HAP-1 (cell line): ENCODE measurements around the gene MCC.

Source experiments
- DNase-seq, 2 experiments: peaks; one replicate each; pipeline ENCODE4 v3.0.0-alpha.2; 2016 to 2020; ENCODE audit warnings: low spot score in 2 of 2
- H3K27me3 ChIP-seq: fragments of 250-450 bp; sonication (Bioruptor Pico); 2 replicates; pipeline ENCODE4 v1.5.1; 2020; ENCODE audit warnings: low read depth, mild to moderate bottlenecking, moderate library complexity
- H3K36me3 ChIP-seq: fragments of 250-450 bp; sonication (Bioruptor Pico); replicated peaks from 2 replicates; pipeline ENCODE4 v1.5.1; 2020; ENCODE audit warnings: mild to moderate bottlenecking
- H3K4me1 ChIP-seq: fragments of 250-450 bp; sonication (Bioruptor Pico); 2 replicates; pipeline ENCODE4 v1.5.1; 2020; ENCODE audit warnings: mild to moderate bottlenecking
- H3K4me3 ChIP-seq: fragments of 250-450 bp; sonication (Bioruptor Pico); 2 replicates; pipeline ENCODE4 v1.5.1; 2020; ENCODE audit warnings: mild to moderate bottlenecking, moderate library complexity
- H3K9me3 ChIP-seq: fragments of 250-450 bp; sonication (Bioruptor Pico); 2 replicates; pipeline ENCODE4 v1.5.1; 2020; ENCODE audit warnings: mild to moderate bottlenecking, moderate library complexity
- in situ Hi-C: fragments of 300-500 bp; cut with MboI; formaldehyde crosslinking; loops from 3 replicates; pipeline ENCODE4 v1.14.3; 2020; ENCODE audit warnings: low sequenced_read_pairs, inconsistent platforms, mixed read lengths

Gene MCC

GRCh38 chr5:113214606-113215323 lies 273.5 kb downstream of the MCC start:
- Histone ChIP-seq H3K4me3 (no peak overlapping the region), H3K27me3 (no peaks in the 10 kb centered on the region), H3K36me3 (no peaks in the 10 kb centered on the region), H3K4me1 (peaks cover 74% of the 10 kb centered on the region), H3K9me3 (no peaks in the 10 kb centered on the region)
- DNase-seq: no peak
- in situ Hi-C loops: no loop called here

- H3K4me1 ChIP-seq: peaks cover 64% of the 10 kb centered on the region
- H3K9me3 ChIP-seq: no peaks in the 10 kb centered on the region
- H3K27me3 ChIP-seq: no peaks in the 10 kb centered on the region
- peak; percentile 53 to 97 for DNase-seq
- H3K4me3 ChIP-seq: no peak overlapping the region
- H3K36me3 ChIP-seq: no peaks in the 10 kb centered on the region
- in situ Hi-C loops: no loop called here
Observed at GRCh38 chr5:113213551-113214425, 274.5 kb downstream of the MCC start.

DNA sequence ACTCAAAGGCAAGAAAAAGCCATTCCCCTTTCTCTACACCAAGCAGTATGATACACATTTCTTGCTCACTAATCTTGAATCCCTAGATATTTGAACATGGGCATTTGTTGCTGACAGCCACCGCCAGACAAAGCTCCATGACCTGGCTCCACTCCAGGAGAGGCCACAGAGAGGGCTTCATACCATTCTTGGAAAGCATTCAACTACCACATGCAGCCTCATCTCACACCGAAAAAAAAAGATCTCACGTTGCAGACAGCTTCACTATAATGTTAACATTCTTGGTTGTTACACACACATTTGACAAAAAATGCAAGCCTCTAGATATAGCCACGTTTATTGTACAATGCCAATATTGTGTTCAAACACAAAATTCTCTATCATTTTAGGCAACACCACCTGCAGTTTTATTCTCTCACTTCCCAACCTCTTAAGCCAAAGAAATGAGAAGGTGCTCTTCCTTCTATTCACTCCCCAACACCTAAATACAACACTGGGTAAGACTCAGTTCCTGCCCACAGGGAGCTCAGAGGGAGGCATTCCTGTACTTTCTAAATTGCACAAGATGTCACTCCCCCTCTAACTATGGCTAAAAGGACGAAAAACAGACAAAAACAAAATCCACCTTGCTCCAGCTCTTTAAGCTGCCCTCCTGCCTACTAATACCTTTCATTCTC lies 275.9 kb downstream of the MCC start:
- H3K4me3 ChIP-seq: no peak overlapping the region
- H3K4me1 ChIP-seq: peaks cover 56% of the 10 kb centered on the region
- H3K27me3 ChIP-seq: no peaks in the 10 kb centered on the region
- H3K36me3 ChIP-seq: no peaks in the 10 kb centered on the region
- H3K9me3 ChIP-seq: no peaks in the 10 kb centered on the region
- in situ Hi-C loops: no loop called here
- DNase-seq: peak; percentile 58 to 80

GRCh38 chr5:113209498-113209897 lies 278.8 kb downstream of the MCC start:
- no peaks in the 10 kb centered on the region for H3K27me3 ChIP-seq
- H3K36me3 ChIP-seq: no peaks in the 10 kb centered on the region
- in situ Hi-C loops: no loop called here
- H3K4me3 ChIP-seq: no peak overlapping the region
- DNase-seq: no peak
- H3K4me1 ChIP-seq: peaks cover 31% of the 10 kb centered on the region
- no peaks in the 10 kb centered on the region for H3K9me3 ChIP-seq

GRCh38 chr5:113205807-113206206 lies 282.4 kb downstream of the MCC start:
- H3K9me3 ChIP-seq: no peaks in the 10 kb centered on the region
- no peak overlapping the region for H3K4me3 ChIP-seq
- peaks cover 26% of the 10 kb centered on the region for H3K4me1 ChIP-seq
- no peaks in the 10 kb centered on the region for H3K36me3 ChIP-seq
- no peaks in the 10 kb centered on the region for H3K27me3 ChIP-seq
- in situ Hi-C loops: no loop called here
- DNase-seq: no peak

DNA sequence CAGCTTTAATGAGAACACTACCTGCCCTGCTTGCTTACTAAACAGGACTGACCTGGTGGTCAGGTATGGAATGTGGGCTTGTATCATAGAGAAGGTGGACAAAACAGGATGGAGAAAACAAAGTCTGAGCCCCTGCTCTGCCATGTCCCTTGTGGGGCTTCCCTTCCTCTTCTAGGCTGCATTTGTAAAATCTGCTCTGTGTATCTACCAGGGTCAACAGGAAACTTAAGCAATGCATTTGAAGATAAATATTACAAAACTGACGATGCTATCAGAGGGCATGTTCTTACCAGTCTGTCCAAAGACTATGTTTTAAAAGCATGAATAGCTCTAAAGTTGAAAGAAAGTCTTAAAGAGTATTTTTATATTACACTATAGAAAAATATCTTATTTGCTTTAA lies 282.9 kb downstream of the MCC start:
- Histone ChIP-seq H3K4me3 (no peak overlapping the region), H3K4me1 (peaks cover 26% of the 10 kb centered on the region), H3K9me3 (no peaks in the 10 kb centered on the region), H3K36me3 (no peaks in the 10 kb centered on the region), H3K27me3 (no peaks in the 10 kb centered on the region)
- DNase-seq: no peak
- in situ Hi-C loops: no loop called here

GRCh38 chr5:113204525-113205161 lies 283.6 kb downstream of the MCC start:
- DNase-seq: no peak
- no peak overlapping the region for H3K4me3 ChIP-seq
- H3K36me3 ChIP-seq: no peaks in the 10 kb centered on the region
- no peaks in the 10 kb centered on the region for H3K9me3 ChIP-seq
- in situ Hi-C loops: no loop called here
- peaks cover 29% of the 10 kb centered on the region for H3K4me1 ChIP-seq
- no peaks in the 10 kb centered on the region for H3K27me3 ChIP-seq

- H3K27me3 ChIP-seq: no peaks in the 10 kb centered on the region
- in situ Hi-C loops: no loop called here
- H3K4me1 ChIP-seq: peaks cover 35% of the 10 kb centered on the region
- H3K4me3 ChIP-seq: no peak overlapping the region
- no peaks in the 10 kb centered on the region for H3K36me3 ChIP-seq
- H3K9me3 ChIP-seq: no peaks in the 10 kb centered on the region
- DNase-seq: no peak
Observed at GRCh38 chr5:113203916-113204315, 284.3 kb downstream of the MCC start.

DNA sequence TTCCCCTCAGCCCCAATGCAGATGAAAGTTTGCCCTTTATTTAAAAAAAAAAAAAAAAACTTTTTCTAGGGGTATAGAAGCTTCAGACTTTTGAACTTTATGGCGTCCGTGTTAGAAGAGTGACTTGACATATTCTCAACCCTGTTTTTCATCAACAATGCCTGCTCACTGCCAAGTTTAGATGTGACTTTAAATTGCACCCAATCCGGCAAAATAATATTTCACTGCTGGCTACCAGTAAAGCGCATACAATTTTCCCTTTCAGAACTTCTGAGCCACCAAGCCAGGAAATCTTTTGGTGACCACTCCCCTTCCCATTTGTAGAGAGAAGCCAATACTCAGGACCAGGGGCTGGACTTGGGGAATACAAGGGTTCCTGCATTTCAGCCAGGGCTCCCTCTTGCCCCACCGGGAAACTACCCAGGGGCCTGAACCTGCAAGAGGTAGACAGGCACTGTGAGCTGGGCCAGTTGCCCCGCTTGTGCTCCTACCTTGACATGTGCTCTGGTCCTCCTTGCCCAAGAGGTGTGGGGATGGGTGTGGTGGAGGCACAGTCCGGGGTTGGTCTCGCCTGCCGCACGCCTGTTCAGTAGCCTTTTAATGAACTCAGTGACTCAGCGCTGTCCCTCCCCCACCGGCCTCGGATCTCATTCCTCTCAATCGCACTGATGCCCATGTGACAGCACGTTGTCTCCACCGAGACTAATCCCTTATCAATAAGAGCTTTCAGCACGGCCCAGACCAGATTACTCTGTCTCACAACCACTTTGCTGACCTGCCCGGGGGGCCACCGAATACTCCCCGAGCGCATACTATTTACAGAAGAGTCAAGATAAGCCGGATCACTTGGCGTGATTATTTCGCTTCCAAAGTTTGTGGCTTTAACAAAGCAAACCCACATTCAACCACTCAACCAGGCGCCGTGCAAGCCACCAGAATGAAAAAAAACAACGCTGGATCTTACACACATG lies 285.2 kb downstream of the MCC start:
- in situ Hi-C loops: no loop called here
- no peaks in the 10 kb centered on the region for H3K36me3 ChIP-seq
- H3K9me3 ChIP-seq: no peaks in the 10 kb centered on the region
- H3K27me3 ChIP-seq: no peaks in the 10 kb centered on the region
- peaks cover 35% of the 10 kb centered on the region for H3K4me1 ChIP-seq
- DNase-seq: peak; percentile 81 to 87
- peak overlapping the region; percentile 17 for H3K4me3 ChIP-seq

DNA sequence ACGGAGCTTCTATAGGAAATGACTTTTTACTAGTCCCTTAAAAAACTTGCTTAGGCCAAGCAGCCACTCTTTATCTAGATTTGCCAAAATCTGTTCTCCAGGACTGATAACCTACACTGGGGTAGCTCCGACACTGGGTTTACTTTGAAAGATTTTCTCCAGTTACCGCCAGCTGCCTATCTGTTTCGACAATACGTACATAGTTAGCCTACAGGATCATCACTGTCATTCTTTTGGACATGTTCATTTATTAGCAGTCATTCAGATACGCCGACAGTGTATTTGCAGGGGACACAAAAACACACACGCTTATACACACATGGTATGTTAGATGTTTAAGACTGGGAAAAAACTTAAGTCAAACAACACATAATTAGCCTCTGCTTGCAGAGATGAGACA lies 286.0 kb downstream of the MCC start:
- Histone ChIP-seq H3K36me3 (no peaks in the 10 kb centered on the region), H3K9me3 (no peaks in the 10 kb centered on the region), H3K27me3 (no peaks in the 10 kb centered on the region), H3K4me3 (no peak overlapping the region), H3K4me1 (peaks cover 36% of the 10 kb centered on the region)
- in situ Hi-C loops: no loop called here
- DNase-seq: no peak

DNA sequence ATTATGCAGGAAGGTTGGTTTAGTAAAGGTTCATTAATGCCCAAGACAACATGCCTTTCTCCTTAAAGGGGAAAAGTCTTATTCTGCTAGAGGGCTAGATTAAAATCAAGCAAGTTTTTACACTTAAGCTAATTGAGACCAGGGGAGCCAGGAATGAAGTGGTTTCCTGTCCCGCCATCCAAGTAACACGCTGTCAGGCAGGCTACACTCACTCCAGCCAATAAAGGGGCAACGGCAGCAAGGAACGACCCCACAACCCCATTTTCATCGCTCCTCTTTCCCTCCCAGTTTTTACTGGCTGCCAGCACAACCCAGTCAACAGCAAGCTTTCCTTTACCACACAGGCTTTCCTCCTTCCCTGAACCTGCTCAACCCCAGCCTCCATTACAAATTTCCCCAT lies 286.5 kb downstream of the MCC start:
- H3K4me1 ChIP-seq: peaks cover 36% of the 10 kb centered on the region

GRCh38 chr5:113199122-113199905 lies 288.9 kb downstream of the MCC start:
- no peaks in the 10 kb centered on the region for H3K27me3 ChIP-seq
- H3K4me3 ChIP-seq: no peak overlapping the region
- H3K4me1 ChIP-seq: peaks cover 36% of the 10 kb centered on the region
- in situ Hi-C loops: no loop called here
- H3K36me3 ChIP-seq: no peaks in the 10 kb centered on the region
- no peak for DNase-seq
- H3K9me3 ChIP-seq: no peaks in the 10 kb centered on the region

More for the DNA sequence above, 286.5 kb downstream of the MCC start:
- Histone ChIP-seq H3K36me3 (no peaks in the 10 kb centered on the region), H3K9me3 (no peaks in the 10 kb centered on the region), H3K27me3 (no peaks in the 10 kb centered on the region), H3K4me3 (no peak overlapping the region)
- no peak for DNase-seq
- in situ Hi-C loops: no loop called here
